Measurements from ENCODE around the gene ERH.

ERH gene

DNA sequence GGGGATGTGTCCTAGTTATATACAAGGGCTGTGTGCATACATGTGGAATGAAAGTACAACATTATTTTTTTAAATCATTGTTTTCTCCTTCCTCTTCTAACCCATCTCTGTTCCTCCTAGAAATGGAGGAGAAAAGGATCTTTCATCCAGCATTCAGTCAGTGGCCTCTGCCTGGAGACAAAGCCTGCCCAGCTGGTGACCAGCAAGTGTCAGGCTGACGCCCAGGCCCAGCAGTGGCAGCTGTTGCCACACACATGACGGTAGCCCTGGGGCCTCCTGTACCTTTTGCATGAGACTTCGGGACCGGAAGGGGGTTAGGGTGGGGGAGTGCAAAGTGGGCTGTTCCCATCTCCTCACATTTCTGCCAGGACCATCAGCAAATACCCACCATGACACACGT, 46.2 kb downstream of the ERH start:
- no peak for DNase-seq
- H2AK5ac ChIP-seq (ENCODE audit: low read length, severe bottlenecking), result no peak overlapping the region
- H2BK120ac ChIP-seq (ENCODE audit: low read depth, low read length), result no peak overlapping the region
- peaks cover 12% of the 10 kb centered on the region for H3K4me1 ChIP-seq (ENCODE audit: control insufficient read depth, insufficient read depth, low read depth, low read length)
- H4K8ac ChIP-seq (ENCODE audit: low read length), result no peak overlapping the region
- H3K18ac ChIP-seq (ENCODE audit: low read depth in 1 of 2, low read length in 2 of 2), result no peak overlapping the region
- no peak overlapping the region for H2BK12ac ChIP-seq (ENCODE audit: low read length in 2 of 2)
- no peak overlapping the region for H4K91ac ChIP-seq (ENCODE audit: low read length)
- peaks cover 0 to 48% of the 10 kb centered on the region in 2 experiments for H3K27me3 ChIP-seq (ENCODE audit: control insufficient read depth in 1 of 2, insufficient read depth in 1 of 2, low read length in 2 of 2)
- no peak overlapping the region for H2AFZ ChIP-seq (ENCODE audit: low read depth, low read length)
- H3K14ac ChIP-seq (ENCODE audit: low read length in 2 of 2), result no peak overlapping the region
- H3K9me3 ChIP-seq (ENCODE audit: control insufficient read depth, low read length), result no peaks in the 10 kb centered on the region
- H2BK5ac ChIP-seq (ENCODE audit: low read depth, low read length, poor library complexity, severe bottlenecking), result no peak overlapping the region
- H3K23ac ChIP-seq (ENCODE audit: low read length in 2 of 2), result no peak overlapping the region
- no peak overlapping the region for H3K4me3 ChIP-seq (ENCODE audit: insufficient read depth in 1 of 2, low read depth in 1 of 2, low read length in 2 of 2)
- no peak overlapping the region for H3K4ac ChIP-seq (ENCODE audit: low read depth in 1 of 2, low read length in 2 of 2)
- WGBS, result 87% methylated on average over 4 of the region's 5 CpGs
- no peaks in the 10 kb centered on the region for H3K79me1 ChIP-seq (replicated peaks; ENCODE audit: low read length, poor library complexity, severe bottlenecking)
- H3K9ac ChIP-seq (ENCODE audit: low read length), result no peak overlapping the region
- H3K27ac ChIP-seq (ENCODE audit: low read length, poor library complexity, severe bottlenecking), result no peak overlapping the region
- no peak overlapping the region for H2BK15ac ChIP-seq (ENCODE audit: low read depth, poor library complexity, severe bottlenecking)
- H3K4me2 ChIP-seq (ENCODE audit: low read length, poor library complexity, severe bottlenecking), result no peak overlapping the region
- peaks cover 0 to 24% of the 10 kb centered on the region in 2 experiments for H3K36me3 ChIP-seq (ENCODE audit: control insufficient read depth in 1 of 2, insufficient read depth in 2 of 2, low read depth in 1 of 2, low read length in 2 of 2)

DNA sequence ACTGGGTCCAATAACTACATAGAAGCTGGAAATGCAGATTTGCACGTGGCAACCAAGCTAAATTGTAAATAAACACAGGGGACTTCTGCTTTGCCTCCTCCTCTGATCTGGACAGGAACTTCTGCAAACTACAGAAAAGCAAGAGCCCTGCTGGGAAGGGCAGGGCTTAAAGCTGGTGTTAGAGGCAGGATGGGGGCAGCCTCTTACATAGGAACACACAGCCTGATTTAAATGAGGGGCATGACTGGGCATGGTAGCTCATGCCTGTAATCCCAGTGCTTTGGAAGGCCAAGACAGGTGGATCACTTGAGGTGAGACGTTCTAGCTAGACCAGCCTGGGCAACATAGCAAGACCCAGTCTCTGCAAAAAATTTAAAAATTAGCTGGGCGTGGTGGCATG, 46.7 kb downstream of the ERH start:
- peak overlapping the region in 1 of 2 experiments; percentile 11 for H3K18ac ChIP-seq (ENCODE audit: low read depth in 1 of 2, low read length in 2 of 2)
- no peak overlapping the region for H2BK5ac ChIP-seq (ENCODE audit: low read depth, low read length, poor library complexity, severe bottlenecking)
- no peak overlapping the region for H3K23ac ChIP-seq (ENCODE audit: low read length in 2 of 2)
- no peak overlapping the region for H2AFZ ChIP-seq (ENCODE audit: low read depth, low read length)
- no peak overlapping the region for H3K27ac ChIP-seq (ENCODE audit: low read length, poor library complexity, severe bottlenecking)
- 65% methylated on average over 3 of the region's 3 CpGs for WGBS
- H2BK12ac ChIP-seq (ENCODE audit: low read length in 2 of 2), result no peak overlapping the region
- no peaks in the 10 kb centered on the region for H3K9me3 ChIP-seq (ENCODE audit: control insufficient read depth, low read length)
- H2BK15ac ChIP-seq (ENCODE audit: low read depth, poor library complexity, severe bottlenecking), result no peak overlapping the region
- no peak overlapping the region for H2AK5ac ChIP-seq (ENCODE audit: low read length, severe bottlenecking)
- peaks cover 14% of the 10 kb centered on the region for H3K4me1 ChIP-seq (ENCODE audit: control insufficient read depth, insufficient read depth, low read depth, low read length)
- H3K36me3 ChIP-seq (ENCODE audit: control insufficient read depth in 1 of 2, insufficient read depth in 2 of 2, low read depth in 1 of 2, low read length in 2 of 2), result peaks cover 0 to 24% of the 10 kb centered on the region in 2 experiments
- H2BK120ac ChIP-seq (ENCODE audit: low read depth, low read length), result no peak overlapping the region
- H3K14ac ChIP-seq (ENCODE audit: low read length in 2 of 2), result no peak overlapping the region
- H3K9ac ChIP-seq (ENCODE audit: low read length), result no peak overlapping the region
- no peak overlapping the region for H4K91ac ChIP-seq (ENCODE audit: low read length)
- H3K4ac ChIP-seq (ENCODE audit: low read depth in 1 of 2, low read length in 2 of 2), result no peak overlapping the region
- no peak overlapping the region for H4K8ac ChIP-seq (ENCODE audit: low read length)
- no peak for DNase-seq
- peaks cover 0 to 52% of the 10 kb centered on the region in 2 experiments for H3K27me3 ChIP-seq (ENCODE audit: control insufficient read depth in 1 of 2, insufficient read depth in 1 of 2, low read length in 2 of 2)
- no peak overlapping the region for H3K4me3 ChIP-seq (ENCODE audit: insufficient read depth in 1 of 2, low read depth in 1 of 2, low read length in 2 of 2)
- no peaks in the 10 kb centered on the region for H3K79me1 ChIP-seq (replicated peaks; ENCODE audit: low read length, poor library complexity, severe bottlenecking)
- no peak overlapping the region for H3K4me2 ChIP-seq (ENCODE audit: low read length, poor library complexity, severe bottlenecking)

DNA sequence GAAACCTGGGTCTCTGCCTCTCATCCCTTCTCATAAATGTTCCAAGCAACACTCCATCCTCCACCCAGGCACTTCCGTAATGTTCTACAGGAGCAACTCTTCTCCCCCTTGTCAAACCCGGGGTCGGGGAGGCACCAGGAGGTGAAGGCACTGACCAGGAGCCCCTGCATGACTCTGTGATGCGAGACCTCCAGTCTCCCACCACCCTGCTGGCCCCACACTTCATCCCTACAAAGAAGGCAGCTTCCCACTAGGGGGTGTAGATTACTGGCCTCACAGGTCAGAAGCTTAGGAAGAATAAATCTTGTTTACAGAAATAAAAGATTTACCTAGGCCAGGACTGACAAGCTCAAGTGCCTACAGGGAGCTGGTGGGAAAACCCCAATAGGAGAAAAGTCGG, 47.2 kb downstream of the ERH start:
- Histone ChIP-seq H3K79me1 (replicated peaks; ENCODE audit: low read length, poor library complexity, severe bottlenecking) (no peaks in the 10 kb centered on the region), H3K18ac (ENCODE audit: low read depth in 1 of 2, low read length in 2 of 2) (no peak overlapping the region), H2AFZ (ENCODE audit: low read depth, low read length) (no peak overlapping the region), H3K4ac (ENCODE audit: low read depth in 1 of 2, low read length in 2 of 2) (no peak overlapping the region), H2BK12ac (ENCODE audit: low read length in 2 of 2) (no peak overlapping the region), H3K4me1 (ENCODE audit: control insufficient read depth, insufficient read depth, low read depth, low read length) (peaks cover 12% of the 10 kb centered on the region), H3K23ac (ENCODE audit: low read length in 2 of 2) (no peak overlapping the region), H3K9me3 (ENCODE audit: control insufficient read depth, low read length) (no peaks in the 10 kb centered on the region), H3K27ac (ENCODE audit: low read length, poor library complexity, severe bottlenecking) (no peak overlapping the region), H3K4me2 (ENCODE audit: low read length, poor library complexity, severe bottlenecking) (no peak overlapping the region), H3K9ac (ENCODE audit: low read length) (no peak overlapping the region), H3K36me3 (ENCODE audit: control insufficient read depth in 1 of 2, insufficient read depth in 2 of 2, low read depth in 1 of 2, low read length in 2 of 2) (peaks cover 0 to 24% of the 10 kb centered on the region in 2 experiments), H3K27me3 (ENCODE audit: control insufficient read depth in 1 of 2, insufficient read depth in 1 of 2, low read length in 2 of 2) (peaks cover 0 to 52% of the 10 kb centered on the region in 2 experiments), H3K14ac (ENCODE audit: low read length in 2 of 2) (no peak overlapping the region), H4K91ac (ENCODE audit: low read length) (no peak overlapping the region), H2BK5ac (ENCODE audit: low read depth, low read length, poor library complexity, severe bottlenecking) (no peak overlapping the region), H3K4me3 (ENCODE audit: insufficient read depth in 1 of 2, low read depth in 1 of 2, low read length in 2 of 2) (no peak overlapping the region), H4K8ac (ENCODE audit: low read length) (no peak overlapping the region), H2BK15ac (ENCODE audit: low read depth, poor library complexity, severe bottlenecking) (no peak overlapping the region), H2AK5ac (ENCODE audit: low read length, severe bottlenecking) (no peak overlapping the region), H2BK120ac (ENCODE audit: low read depth, low read length) (no peak overlapping the region)
- WGBS, result 68% methylated on average over 4 of the region's 5 CpGs
- no peak for DNase-seq

DNA sequence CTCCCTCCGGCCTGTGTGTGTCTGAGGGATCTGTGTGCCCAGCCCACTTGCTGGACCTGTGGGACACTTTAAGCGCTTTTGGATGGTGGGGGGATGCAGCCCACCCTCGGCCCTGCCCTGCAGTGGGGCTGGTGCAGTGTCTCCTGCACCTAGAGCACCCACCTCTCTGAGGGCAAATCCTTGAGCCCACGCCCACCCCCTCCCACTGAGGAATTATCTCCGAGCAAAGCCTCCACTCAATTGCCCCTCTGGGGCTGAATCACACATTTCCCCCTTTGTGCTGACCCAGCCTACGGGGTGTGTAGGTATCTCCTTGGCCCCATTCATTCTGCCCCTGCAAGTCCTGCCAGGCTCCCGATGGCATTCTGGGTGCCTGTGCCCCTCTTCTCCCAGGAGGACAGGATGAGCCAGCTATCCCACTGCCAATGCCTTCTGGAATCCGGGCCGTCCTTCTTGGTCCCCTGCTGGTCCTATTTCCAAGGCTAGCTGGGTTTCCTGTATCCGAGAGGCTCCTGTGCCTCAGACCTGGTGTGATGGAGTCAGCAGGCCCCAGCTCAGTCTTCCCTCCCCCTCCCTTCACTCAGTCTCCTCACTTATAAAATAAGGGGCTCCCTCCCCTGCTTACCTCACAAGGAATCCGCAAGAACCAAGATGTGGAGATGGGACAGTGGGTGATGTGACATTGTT, 48.9 kb downstream of the ERH start:
- Histone ChIP-seq H2AFZ (ENCODE audit: low read depth, low read length) (no peak overlapping the region), H3K36me3 (ENCODE audit: control insufficient read depth in 1 of 2, insufficient read depth in 2 of 2, low read depth in 1 of 2, low read length in 2 of 2) (peaks cover 0 to 24% of the 10 kb centered on the region in 2 experiments), H3K18ac (ENCODE audit: low read depth in 1 of 2, low read length in 2 of 2) (no peak overlapping the region), H4K8ac (ENCODE audit: low read length) (no peak overlapping the region), H3K14ac (ENCODE audit: low read length in 2 of 2) (no peak overlapping the region), H3K79me1 (replicated peaks; ENCODE audit: low read length, poor library complexity, severe bottlenecking) (no peaks in the 10 kb centered on the region), H3K4me3 (ENCODE audit: insufficient read depth in 1 of 2, low read depth in 1 of 2, low read length in 2 of 2) (no peak overlapping the region), H4K91ac (ENCODE audit: low read length) (no peak overlapping the region), H2BK12ac (ENCODE audit: low read length in 2 of 2) (no peak overlapping the region), H3K4me2 (ENCODE audit: low read length, poor library complexity, severe bottlenecking) (no peak overlapping the region), H3K27ac (ENCODE audit: low read length, poor library complexity, severe bottlenecking) (no peak overlapping the region), H2BK5ac (ENCODE audit: low read depth, low read length, poor library complexity, severe bottlenecking) (no peak overlapping the region), H3K9ac (ENCODE audit: low read length) (no peak overlapping the region), H2AK5ac (ENCODE audit: low read length, severe bottlenecking) (no peak overlapping the region), H2BK15ac (ENCODE audit: low read depth, poor library complexity, severe bottlenecking) (no peak overlapping the region), H3K9me3 (ENCODE audit: control insufficient read depth, low read length) (no peaks in the 10 kb centered on the region), H3K4ac (ENCODE audit: low read depth in 1 of 2, low read length in 2 of 2) (no peak overlapping the region), H2BK120ac (ENCODE audit: low read depth, low read length) (no peak overlapping the region), H3K27me3 (ENCODE audit: control insufficient read depth in 1 of 2, insufficient read depth in 1 of 2, low read length in 2 of 2) (peaks cover 0 to 65% of the 10 kb centered on the region in 2 experiments), H3K23ac (ENCODE audit: low read length in 2 of 2) (no peak overlapping the region), H3K4me1 (ENCODE audit: control insufficient read depth, insufficient read depth, low read depth, low read length) (peaks cover 3% of the 10 kb centered on the region)
- 74% methylated on average over 10 of the region's 11 CpGs for WGBS
- no peak for DNase-seq

Data from mesenchymal stem cell (in vitro differentiated cells and primary cell).